Measurements from ENCODE around the gene HSPB8. TPM values are rescaled to one million over a fixed set of nuclear protein-coding genes. Genes with fewer than 3 reads are reported as not detected.
A peak's percentile ranks its signal among the peaks of the same experiment; 100 is the strongest.

HSPB8 gene
- total and polyA plus RNA-seq, 2 experiments from 2014 or later = 15.3 to 17.8 TPM

GRCh38 chr12:119171691-119172425 lies 6.9 kb upstream of the HSPB8 start:
- H3K9me3 ChIP-seq (ENCODE audit: low read depth) = no peaks in the 10 kb centered on the region
- WGBS, 2 experiments (ENCODE audit: low coverage in 1 of 2, low lambda C conversion rate in 2 of 2, missing lambda C conversion rate in 2 of 2) = 54 to 55% methylated on average over 15 of the region's 15 CpGs
- no peaks in the 10 kb centered on the region for H4K20me1 ChIP-seq (ENCODE audit: insufficient read depth)
- H3K4me1 ChIP-seq (ENCODE audit: insufficient read depth) = peaks cover 9% of the 10 kb centered on the region
- in situ Hi-C loops (cut with MboI) = no loop called here
- H3K9me2 ChIP-seq (ENCODE audit: insufficient read depth) = no peaks in the 10 kb centered on the region
- H3K4me3 ChIP-seq = no peak overlapping the region
- H2AFZ ChIP-seq = no peak overlapping the region
- no peak for DNase-seq
- TF ChIP-seq EZH2 (IDR thresholded peaks at IDR 0.05; ENCODE audit: insufficient read depth, poor library complexity, severe bottlenecking) = no peak
- TF ChIP-seq EZH2phosphoT487 (IDR thresholded peaks at IDR 0.05; ENCODE audit: insufficient read depth, low read depth) = no peak
- no peaks in the 10 kb centered on the region for H3K79me2 ChIP-seq (ENCODE audit: insufficient read depth)
- H3K9ac ChIP-seq = no peak overlapping the region
- no peak overlapping the region for H3K4me2 ChIP-seq (ENCODE audit: unreplicated experiment)
- H3F3A ChIP-seq (ENCODE audit: insufficient read depth) = peaks cover 4% of the 10 kb centered on the region; the same call in 1 of the 2 replicates
- no peaks in the 10 kb centered on the region for H3K36me3 ChIP-seq (ENCODE audit: low read depth)
- no peaks in the 10 kb centered on the region; the same call in 1 of the 2 replicates for H3K27me3 ChIP-seq (replicated peaks; ENCODE audit: insufficient read depth)
- H3K27ac ChIP-seq = no peak overlapping the region

- no peak overlapping the region for H2AFZ ChIP-seq
- H3K4me1 ChIP-seq (ENCODE audit: insufficient read depth) = peaks cover 20% of the 10 kb centered on the region
- no peak for DNase-seq
- H3K27ac ChIP-seq = no peak overlapping the region
- TF ChIP-seq EZH2phosphoT487 (IDR thresholded peaks at IDR 0.05; ENCODE audit: insufficient read depth, low read depth) (no peak), EZH2 (IDR thresholded peaks at IDR 0.05; ENCODE audit: insufficient read depth, poor library complexity, severe bottlenecking) (no peak)
- no peaks in the 10 kb centered on the region for H3K9me3 ChIP-seq (ENCODE audit: low read depth)
- peaks cover 29% of the 10 kb centered on the region for H3F3A ChIP-seq (ENCODE audit: insufficient read depth)
- no peaks in the 10 kb centered on the region for H4K20me1 ChIP-seq (ENCODE audit: insufficient read depth)
- 72 to 76% methylated on average over 5 of the region's 5 CpGs for WGBS, 2 experiments (ENCODE audit: low coverage in 1 of 2, low lambda C conversion rate in 2 of 2, missing lambda C conversion rate in 2 of 2)
- H3K9ac ChIP-seq = no peak overlapping the region
- in situ Hi-C loops (cut with MboI) = no loop called here
- H3K9me2 ChIP-seq (ENCODE audit: insufficient read depth) = no peaks in the 10 kb centered on the region
- H3K36me3 ChIP-seq (ENCODE audit: low read depth) = no peaks in the 10 kb centered on the region
- H3K4me2 ChIP-seq (ENCODE audit: unreplicated experiment) = no peak overlapping the region
- no peaks in the 10 kb centered on the region for H3K27me3 ChIP-seq (replicated peaks; ENCODE audit: insufficient read depth)
- H3K79me2 ChIP-seq (ENCODE audit: insufficient read depth) = peaks cover 2% of the 10 kb centered on the region; the same call in 1 of the 2 replicates
- no peak overlapping the region for H3K4me3 ChIP-seq
Measured at GRCh38 chr12:119175081-119175480, 3.6 kb upstream of the HSPB8 start.

- in situ Hi-C loops (cut with MboI) = no loop called here
- DNase-seq = peak; percentile 99
- H3K9ac ChIP-seq = peak overlapping the region; percentile 76
- no peaks in the 10 kb centered on the region for H3K27me3 ChIP-seq (replicated peaks; ENCODE audit: insufficient read depth)
- H3K4me2 ChIP-seq (ENCODE audit: unreplicated experiment) = peak overlapping the region; percentile 70
- no peaks in the 10 kb centered on the region for H4K20me1 ChIP-seq (ENCODE audit: insufficient read depth)
- H3K4me3 ChIP-seq = peak overlapping the region; percentile 57
- peaks cover 34% of the 10 kb centered on the region for H3F3A ChIP-seq (ENCODE audit: insufficient read depth)
- H3K79me2 ChIP-seq (ENCODE audit: insufficient read depth) = peaks cover 13% of the 10 kb centered on the region
- H3K36me3 ChIP-seq (ENCODE audit: low read depth) = no peaks in the 10 kb centered on the region
- H3K4me1 ChIP-seq (ENCODE audit: insufficient read depth) = peaks cover 33% of the 10 kb centered on the region
- peak overlapping the region; percentile 55 for H3K27ac ChIP-seq
- no peaks in the 10 kb centered on the region for H3K9me3 ChIP-seq (ENCODE audit: low read depth)
- 9 to 10% methylated on average over 20 to 21 of the region's 21 CpGs for WGBS, 2 experiments (ENCODE audit: low coverage in 1 of 2, low lambda C conversion rate in 2 of 2, missing lambda C conversion rate in 2 of 2)
- peak overlapping the region; percentile 72 for H2AFZ ChIP-seq
- H3K9me2 ChIP-seq (ENCODE audit: insufficient read depth) = no peaks in the 10 kb centered on the region
- TF ChIP-seq EZH2phosphoT487 (IDR thresholded peaks at IDR 0.05; ENCODE audit: insufficient read depth, low read depth) (no peak), EZH2 (IDR thresholded peaks at IDR 0.05; ENCODE audit: insufficient read depth, poor library complexity, severe bottlenecking) (no peak)
Measured at GRCh38 chr12:119176267-119177055, 2.3 kb upstream of the HSPB8 start.

- H3K27ac ChIP-seq = peak overlapping the region; percentile 34
- H3K4me1 ChIP-seq (ENCODE audit: insufficient read depth) = peaks cover 36% of the 10 kb centered on the region
- no peak overlapping the region for H3K4me3 ChIP-seq
- H2AFZ ChIP-seq = peak overlapping the region; percentile 22; the same call in 1 of the 2 replicates
- TF ChIP-seq EZH2phosphoT487 (IDR thresholded peaks at IDR 0.05; ENCODE audit: insufficient read depth, low read depth) (no peak), EZH2 (IDR thresholded peaks at IDR 0.05; ENCODE audit: insufficient read depth, poor library complexity, severe bottlenecking) (no peak)
- peaks cover 34% of the 10 kb centered on the region for H3F3A ChIP-seq (ENCODE audit: insufficient read depth)
- 0 out of 2 replicates have a peak overlapping the region, but pooled peaks have one; percentile 76 for H3K9ac ChIP-seq
- no peaks in the 10 kb centered on the region for H3K9me2 ChIP-seq (ENCODE audit: insufficient read depth)
- no peak for DNase-seq
- H3K79me2 ChIP-seq (ENCODE audit: insufficient read depth) = peaks cover 18% of the 10 kb centered on the region
- H3K9me3 ChIP-seq (ENCODE audit: low read depth) = no peaks in the 10 kb centered on the region
- no peaks in the 10 kb centered on the region for H3K36me3 ChIP-seq (ENCODE audit: low read depth)
- no peaks in the 10 kb centered on the region for H3K27me3 ChIP-seq (replicated peaks; ENCODE audit: insufficient read depth)
- in situ Hi-C loops (cut with MboI) = no loop called here
- 73 to 78% methylated on average over 4 of the region's 4 CpGs for WGBS, 2 experiments (ENCODE audit: low coverage in 1 of 2, low lambda C conversion rate in 2 of 2, missing lambda C conversion rate in 2 of 2)
- H4K20me1 ChIP-seq (ENCODE audit: insufficient read depth) = no peaks in the 10 kb centered on the region
- no peak overlapping the region for H3K4me2 ChIP-seq (ENCODE audit: unreplicated experiment)
Measured at GRCh38 chr12:119177056-119177325, 1.7 kb upstream of the HSPB8 start.
